Naive thymus-derived CD4-positive, alpha-beta T cell (primary cell): ENCODE results near the gene EIF3B. TPM values are rescaled to one million over a fixed set of nuclear protein-coding genes. Genes with fewer than 3 reads are reported as not detected.
"Not testable (repeated sequence)": the region's sequence is repeated elsewhere in the genome, so short reads cannot be mapped to it uniquely, and the experiment has no call there.

Experiments
- ATAC-seq: fragments of 150-1000 bp; cut with Tn5 transposase; 2 replicates; pipeline ENCODE4 v1.10.0; 2021; ENCODE audit warnings: mild to moderate bottlenecking, moderate library complexity
- CTCF ChIA-PET: fragments of 350-600 bp; sonication (Branson Sonifier 250); formaldehyde crosslinking; loops from one replicate; lab custom pipeline; 2021; ENCODE audit warnings: antibody characterized with exemption; lab: Charles Lee
- POLR2A ChIA-PET: fragments of 350-600 bp; sonication (Branson Sonifier 250); formaldehyde crosslinking; loops from one replicate; lab custom pipeline; 2021; ENCODE audit warnings: antibody characterized with exemption, inconsistent platforms; lab: Charles Lee
- DNase-seq, 9 donors: peaks; one replicate each; pipeline versions ENCODE4 v3.0.0 to v3.0.0-alpha.2; 2020 to 2022; ENCODE audit warnings: mixed read lengths in 1 of 9
- H3K27ac ChIP-seq: one replicate; pipeline ENCODE4 v1.7.0; 2013; ENCODE audit warnings: mild to moderate bottlenecking, low read depth, low read length, moderate library complexity
- H3K27me3 ChIP-seq, 2 donors: one replicate each; pipeline ENCODE4 v1.7.0; 2013; ENCODE audit warnings: low read length in 2 of 2, mild to moderate bottlenecking in 2 of 2, moderate library complexity in 2 of 2; ENCODE audit not compliant: control insufficient read depth in 2 of 2, insufficient read depth in 2 of 2
- H3K36me3 ChIP-seq, 3 experiments: 1 replicate in 2 of 3; 2 replicates in 1 of 3; pipeline ENCODE4 v1.7.0; 2013; ENCODE audit warnings: low read length in 3 of 3, mild to moderate bottlenecking in 3 of 3, moderate library complexity in 1 of 3; ENCODE audit not compliant: insufficient read depth in 3 of 3, control insufficient read depth in 2 of 3
- H3K4me1 ChIP-seq, 2 donors: one replicate each; pipeline ENCODE4 v1.7.0; 2013; ENCODE audit warnings: low read length in 2 of 2, mild to moderate bottlenecking in 2 of 2, moderate library complexity in 1 of 2; ENCODE audit not compliant: control insufficient read depth in 2 of 2, insufficient read depth in 2 of 2
- H3K4me3 ChIP-seq: 2 replicates; pipeline ENCODE4 v1.7.0; 2013; ENCODE audit warnings: mild to moderate bottlenecking, low read length
- H3K9me3 ChIP-seq, 3 experiments: 1 replicate in 2 of 3; 2 replicates in 1 of 3; pipeline ENCODE4 v1.7.0; 2013; ENCODE audit warnings: low read length in 3 of 3; ENCODE audit not compliant: control insufficient read depth in 2 of 3
- H3K27ac Mint-ChIP-seq, 9 donors: one replicate each; pipeline ENCODE4 v1.8.0; 2020 to 2022; ENCODE audit warnings: mixed read lengths in 9 of 9, mild to moderate bottlenecking in 8 of 9, moderate library complexity in 5 of 9, inconsistent platforms in 2 of 9
- H3K27me3 Mint-ChIP-seq, 5 donors: one replicate each; pipeline ENCODE4 v1.8.0; 2021 to 2022; ENCODE audit warnings: mixed read lengths in 5 of 5, mild to moderate bottlenecking in 1 of 5
- H3K36me3 Mint-ChIP-seq, 5 donors: one replicate each; pipeline ENCODE4 v1.8.0; 2020 to 2022; ENCODE audit warnings: mixed read lengths in 5 of 5, mild to moderate bottlenecking in 3 of 5, inconsistent platforms in 1 of 5
- H3K4me1 Mint-ChIP-seq, 7 donors: one replicate each; pipeline ENCODE4 v1.8.0; 2020 to 2022; ENCODE audit warnings: mixed read lengths in 7 of 7, mild to moderate bottlenecking in 3 of 7, inconsistent platforms in 1 of 7
- H3K4me3 Mint-ChIP-seq, 10 donors: one replicate each; pipeline ENCODE4 v1.8.0; 2020 to 2022; ENCODE audit warnings: mild to moderate bottlenecking in 10 of 10, mixed read lengths in 10 of 10, moderate library complexity in 6 of 10, inconsistent platforms in 2 of 10
- H3K9me3 Mint-ChIP-seq, 11 donors: one replicate each; pipeline ENCODE4 v1.8.0; 2020 to 2022; ENCODE audit warnings: mixed read lengths in 11 of 11, mild to moderate bottlenecking in 4 of 11, inconsistent platforms in 1 of 11, moderate library complexity in 1 of 11
- intact Hi-C, 2 donors: fragments of 100-400 bp; cut with micrococcal nuclease; formaldehyde crosslinking; loops; one replicate each; pipeline ENCODE4 v1.15.1; 2023
- polyA plus RNA-seq, 2 donors: library from polyadenylated mRNA; unstranded; fragments of 300-500 nt; fragmentation: Illumina TruSeq; gene quantifications; one replicate each; pipeline ENCODE4 v1.2.3, GENCODE V29; 2021
- total RNA-seq, 6 experiments: library from RNA in 5 of 6; stranded (reverse) in 5 of 6; gene quantifications; 1 replicate in 5 of 6; 2 replicates in 1 of 6; pipeline ENCODE4 v1.2.3 and lab custom pipeline; 2021 to 2026

The EIF3B gene
- total and polyA plus RNA-seq, 7 experiments from 2014 or later, result 78.0 to 189 (median 157) TPM

DNA sequence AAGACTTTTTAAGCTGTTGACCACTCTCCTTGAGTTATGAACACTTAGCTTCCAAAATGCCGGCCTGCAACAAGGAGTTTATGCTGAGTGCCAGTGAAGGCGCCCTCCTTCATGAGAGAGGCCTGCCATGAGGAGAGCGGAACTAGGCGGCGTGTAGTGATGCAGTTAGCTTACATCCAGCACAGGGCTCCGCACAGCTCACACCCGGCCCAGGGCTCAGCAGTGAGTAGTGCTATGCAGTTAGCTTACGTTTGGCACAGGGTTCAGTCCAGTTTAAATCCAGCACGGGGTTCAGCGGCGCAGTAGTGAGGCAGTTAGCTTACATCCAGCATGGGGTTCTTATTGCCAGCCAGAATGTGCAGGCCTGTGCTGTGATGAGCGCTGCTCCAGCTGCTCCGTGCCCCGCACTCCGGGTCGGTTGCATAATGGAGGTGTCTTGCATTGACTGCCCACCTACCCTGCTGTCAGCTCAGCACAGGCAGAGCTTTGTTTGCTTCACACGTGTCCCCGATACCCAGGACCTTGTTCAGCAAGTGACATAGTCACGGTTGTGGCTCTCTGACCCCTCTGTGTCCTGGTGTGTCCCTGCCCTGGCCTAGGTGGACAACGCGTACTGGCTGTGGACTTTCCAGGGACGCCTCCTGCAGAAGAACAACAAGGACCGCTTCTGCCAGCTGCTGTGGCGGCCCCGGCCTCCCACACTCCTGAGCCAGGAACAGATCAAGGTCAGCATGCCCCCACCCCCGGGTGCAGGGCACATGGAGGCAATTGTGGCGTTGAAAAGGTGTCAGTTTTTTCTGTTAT, 21.9 kb downstream of the EIF3B start:
- no peaks in the 10 kb centered on the region for H3K9me3 ChIP-seq
- Mint-ChIP-seq H3K27me3 (no peaks in the 10 kb centered on the region), H3K4me1 (peaks cover 0 to 6% (median 5%) of the 10 kb centered on the region in 7 donors), H3K27ac (no peak overlapping the region), H3K9me3 (no peaks in the 10 kb centered on the region), H3K4me3 (no peak overlapping the region), H3K36me3 (peaks cover 28 to 81% (median 32%) of the 10 kb centered on the region in 5 donors)
- H3K27ac ChIP-seq, result no peak overlapping the region
- ATAC-seq (no peak), DNase-seq (no peak)
- ChIA-PET POLR2A (no interaction called here), CTCF (no interaction called here)
- H3K4me1 ChIP-seq, result no peaks in the 10 kb centered on the region
- H3K27me3 ChIP-seq, result no peaks in the 10 kb centered on the region
- intact Hi-C loops, result no loop called here
- no peak overlapping the region for H3K4me3 ChIP-seq
- H3K36me3 ChIP-seq, result peaks cover 30 to 94% (median 31%) of the 10 kb centered on the region in 3 experiments

- H3K27ac Mint-ChIP-seq, intact Hi-C loops: not testable (repeated sequence)
- H3K36me3 Mint-ChIP-seq, result peaks cover 25 to 76% (median 27%) of the 10 kb centered on the region in 5 donors
Observed at GRCh38 chr7:2377492-2377891, 22.9 kb downstream of the EIF3B start.

GRCh38 chr7:2378125-2378524, 23.5 kb downstream of the EIF3B start:
- H3K36me3 Mint-ChIP-seq, result peaks cover 24 to 69% (median 25%) of the 10 kb centered on the region in 5 donors
- H3K4me3 Mint-ChIP-seq, H3K4me1 Mint-ChIP-seq, CTCF ChIA-PET, H3K27me3 Mint-ChIP-seq, H3K27ac Mint-ChIP-seq, H3K9me3 ChIP-seq, H3K27me3 ChIP-seq, DNase-seq, intact Hi-C loops, H3K4me3 ChIP-seq, H3K27ac ChIP-seq, POLR2A ChIA-PET, ATAC-seq, H3K9me3 Mint-ChIP-seq, H3K4me1 ChIP-seq: not testable (repeated sequence)
- H3K36me3 ChIP-seq, result peaks cover 20 to 84% (median 28%) of the 10 kb centered on the region in 3 experiments

More at GRCh38 chr7:2377492-2377891, 22.9 kb downstream of the EIF3B start:
- H3K27ac ChIP-seq, H3K27me3 ChIP-seq, POLR2A ChIA-PET, H3K9me3 ChIP-seq, H3K27me3 Mint-ChIP-seq, CTCF ChIA-PET, H3K4me1 Mint-ChIP-seq, H3K4me3 Mint-ChIP-seq, H3K4me3 ChIP-seq, H3K4me1 ChIP-seq, ATAC-seq, DNase-seq, H3K9me3 Mint-ChIP-seq: not testable (repeated sequence)
- H3K36me3 ChIP-seq, result peaks cover 25 to 91% (median 30%) of the 10 kb centered on the region in 3 experiments

- Histone ChIP-seq H3K4me3 (no peak overlapping the region), H3K9me3 (no peaks in the 10 kb centered on the region), H3K4me1 (no peaks in the 10 kb centered on the region), H3K36me3 (peaks cover 13 to 74% (median 21%) of the 10 kb centered on the region in 3 experiments), H3K27me3 (no peaks in the 10 kb centered on the region), H3K27ac (no peak overlapping the region)
- ChIA-PET POLR2A (no interaction called here), CTCF (no interaction called here)
- no peak for DNase-seq
- Mint-ChIP-seq H3K4me1 (peaks cover 0 to 6% (median 5%) of the 10 kb centered on the region in 7 donors), H3K27me3 (no peaks in the 10 kb centered on the region), H3K4me3 (no peak overlapping the region), H3K9me3 (no peaks in the 10 kb centered on the region), H3K36me3 (peaks cover 23 to 64% (median 25%) of the 10 kb centered on the region in 5 donors), H3K27ac (no peak overlapping the region)
- intact Hi-C loops, result no loop called here
- ATAC-seq, result no peak
Observed at GRCh38 chr7:2379161-2379560, 24.5 kb downstream of the EIF3B start.

DNA sequence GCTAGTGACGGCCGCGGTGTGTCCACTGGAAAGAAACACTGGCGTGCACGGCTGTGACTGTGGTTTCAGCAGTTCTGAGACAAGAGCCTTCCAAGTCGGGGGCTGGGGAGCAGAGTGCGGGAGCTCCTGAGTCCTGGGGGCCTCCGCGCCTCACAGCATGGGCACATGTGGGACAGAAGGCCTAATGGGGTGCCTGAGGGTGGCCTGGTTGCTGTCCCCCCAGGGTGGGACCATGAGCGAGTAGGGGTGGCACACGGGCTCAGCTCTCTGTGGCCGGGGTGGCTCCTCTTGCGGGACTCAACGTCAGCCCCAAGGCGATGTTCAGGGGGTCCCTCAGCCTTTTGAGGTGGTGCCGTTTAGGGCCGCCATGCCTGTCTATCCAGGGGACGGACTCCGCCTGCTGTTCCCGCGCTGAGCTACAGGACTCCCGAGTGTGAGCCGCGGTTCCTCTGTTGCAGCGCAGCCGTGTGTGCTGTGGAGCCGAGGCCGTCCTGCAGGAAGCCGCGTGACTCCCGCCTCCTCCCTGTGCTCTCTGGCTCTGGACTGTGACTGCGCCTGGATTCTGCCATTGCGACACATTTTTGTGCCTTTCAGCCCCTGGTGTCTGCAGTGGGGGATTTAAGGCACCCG, 25.3 kb downstream of the EIF3B start:
- ATAC-seq (peak; percentile 19), DNase-seq (no peak)
- no peaks in the 10 kb centered on the region for H3K9me3 Mint-ChIP-seq
- Histone ChIP-seq H3K36me3 (peaks cover 5 to 66% (median 21%) of the 10 kb centered on the region in 3 experiments), H3K27ac (no peak overlapping the region), H3K27me3 (no peaks in the 10 kb centered on the region), H3K4me1 (no peaks in the 10 kb centered on the region), H3K4me3 (no peak overlapping the region), H3K9me3 (no peaks in the 10 kb centered on the region)
- CTCF ChIA-PET, result no interaction called here
- H3K27me3 Mint-ChIP-seq, result no peaks in the 10 kb centered on the region
- intact Hi-C loops, result no loop called here
- POLR2A ChIA-PET, result no interaction called here
- peaks cover 21 to 59% (median 25%) of the 10 kb centered on the region in 5 donors for H3K36me3 Mint-ChIP-seq
- no peak overlapping the region for H3K27ac Mint-ChIP-seq
- no peak overlapping the region for H3K4me3 Mint-ChIP-seq
- H3K4me1 Mint-ChIP-seq, result peaks cover 0 to 6% (median 5%) of the 10 kb centered on the region in 7 donors

GRCh38 chr7:2380461-2380860, 25.8 kb downstream of the EIF3B start:
- Mint-ChIP-seq H3K27ac (peak overlapping the region in 1 of 9 donors; percentile 50), H3K4me3 (no peak overlapping the region), H3K4me1 (peaks cover 0 to 6% (median 5%) of the 10 kb centered on the region in 7 donors), H3K36me3 (peaks cover 19 to 54% (median 22%) of the 10 kb centered on the region in 5 donors), H3K27me3 (no peaks in the 10 kb centered on the region), H3K9me3 (no peaks in the 10 kb centered on the region)
- Histone ChIP-seq H3K9me3 (no peaks in the 10 kb centered on the region), H3K27me3 (no peaks in the 10 kb centered on the region), H3K36me3 (peaks cover under 1 to 61% (median 16%) of the 10 kb centered on the region in 3 experiments), H3K4me3 (no peak overlapping the region), H3K27ac (no peak overlapping the region), H3K4me1 (no peaks in the 10 kb centered on the region)
- no peak for ATAC-seq
- intact Hi-C loops, result no loop called here
- ChIA-PET POLR2A (no interaction called here), CTCF (no interaction called here)
- no peak for DNase-seq
